CD4-positive, alpha-beta memory T cell (primary cell): Measurements from ENCODE around the gene CLIC5. TPM values are rescaled to one million over a fixed set of nuclear protein-coding genes. Genes with fewer than 3 reads are reported as not detected.

ENCODE experiments used
- CTCF ChIA-PET: fragments of 350-600 bp; sonication (Branson Sonifier 250); formaldehyde crosslinking; loops from one replicate; lab custom pipeline; 2021; ENCODE audit warnings: inconsistent platforms; ENCODE audit not compliant: partially characterized antibody; lab: Charles Lee
- POLR2A ChIA-PET: fragments of 350-600 bp; sonication (Branson Sonifier 250); formaldehyde crosslinking; loops from one replicate; lab custom pipeline; 2021; ENCODE audit not compliant: partially characterized antibody; lab: Charles Lee
- DNase-seq, 5 donors: peaks; one replicate each; pipeline versions ENCODE4 v3.0.0 to v3.0.0-alpha.2; 2020 to 2022; ENCODE audit warnings: mixed read lengths in 1 of 5
- H3K27ac ChIP-seq: one replicate; pipeline ENCODE4 v1.7.0; 2013; ENCODE audit warnings: low read depth, low read length
- H3K27me3 ChIP-seq: 2 replicates; pipeline ENCODE4 v1.7.0; 2013; ENCODE audit warnings: mild to moderate bottlenecking, low read length, moderate library complexity; ENCODE audit not compliant: insufficient read depth
- H3K36me3 ChIP-seq: 2 replicates; pipeline ENCODE4 v1.7.0; 2013; ENCODE audit warnings: mild to moderate bottlenecking, low read length, moderate library complexity; ENCODE audit not compliant: insufficient read depth
- H3K4me1 ChIP-seq: 2 replicates; pipeline ENCODE4 v1.7.0; 2013; ENCODE audit warnings: mild to moderate bottlenecking, low read length, moderate library complexity; ENCODE audit not compliant: insufficient read depth
- H3K4me3 ChIP-seq, 2 donors: one replicate each; pipeline ENCODE4 v1.7.0; 2013; ENCODE audit warnings: low read length in 2 of 2, mild to moderate bottlenecking in 1 of 2
- H3K9me3 ChIP-seq, 2 donors: one replicate each; pipeline ENCODE4 v1.7.0; 2013; ENCODE audit warnings: low read length in 2 of 2, control low read depth in 1 of 2; ENCODE audit not compliant: control insufficient read depth in 1 of 2
- H3K27ac Mint-ChIP-seq, 7 donors: one replicate each; pipeline ENCODE4 v1.8.0; 2020 to 2021; ENCODE audit warnings: mixed read lengths in 7 of 7, mild to moderate bottlenecking in 6 of 7, inconsistent platforms in 3 of 7, moderate library complexity in 3 of 7
- H3K27me3 Mint-ChIP-seq, 2 donors: one replicate each; pipeline ENCODE4 v1.8.0; 2020 to 2021; ENCODE audit warnings: mixed read lengths in 2 of 2
- H3K36me3 Mint-ChIP-seq, 2 donors: one replicate each; pipeline ENCODE4 v1.8.0; 2020 to 2021; ENCODE audit warnings: mixed read lengths in 2 of 2, inconsistent platforms in 1 of 2, mild to moderate bottlenecking in 1 of 2
- H3K4me1 Mint-ChIP-seq, 4 donors: one replicate each; pipeline ENCODE4 v1.8.0; 2020 to 2021; ENCODE audit warnings: mixed read lengths in 4 of 4, mild to moderate bottlenecking in 1 of 4
- H3K4me3 Mint-ChIP-seq, 8 donors: one replicate each; pipeline ENCODE4 v1.8.0; 2020 to 2021; ENCODE audit warnings: mixed read lengths in 8 of 8, mild to moderate bottlenecking in 7 of 8, moderate library complexity in 6 of 8, inconsistent platforms in 3 of 8
- H3K9me3 Mint-ChIP-seq, 8 donors: one replicate each; pipeline ENCODE4 v1.8.0; 2020 to 2021; ENCODE audit warnings: mixed read lengths in 8 of 8, mild to moderate bottlenecking in 5 of 8, inconsistent platforms in 3 of 8, moderate library complexity in 1 of 8
- intact Hi-C: fragments of 100-400 bp; cut with micrococcal nuclease; formaldehyde crosslinking; loops from one replicate; pipeline ENCODE4 v1.15.1; 2023
- polyA plus RNA-seq, 2 donors: library from polyadenylated mRNA; unstranded; fragments of 300-500 nt; fragmentation: Illumina TruSeq; gene quantifications; one replicate each; pipeline ENCODE4 v1.2.3, GENCODE V29; 2021
- total RNA-seq, 2 experiments: library from RNA; stranded (reverse); gene quantifications; one replicate each; pipeline ENCODE4 v1.2.3, GENCODE V29; 2021

Gene CLIC5
- total and polyA plus RNA-seq, 4 experiments from 2014 or later: 3.4 to 18.4 (median 12.4) TPM

DNA sequence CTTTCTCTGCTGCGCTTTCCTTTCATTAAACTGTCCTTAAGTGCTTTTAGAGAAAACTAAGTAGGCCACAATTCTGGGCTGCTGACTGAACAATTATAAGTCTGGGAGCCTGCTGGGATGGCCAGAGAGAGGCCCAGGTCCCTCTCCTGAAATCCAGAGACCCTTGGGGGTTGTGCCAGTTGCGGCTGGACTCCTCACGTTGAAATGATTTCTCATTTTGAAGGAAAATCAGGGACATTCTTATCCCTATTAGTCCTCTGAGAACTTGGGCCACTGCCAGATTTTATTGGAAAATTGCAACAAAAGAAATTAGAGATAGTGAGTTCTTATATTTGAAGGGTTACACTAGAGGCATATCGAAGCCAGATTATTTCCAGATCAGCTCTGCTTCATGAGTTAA is 145.1 kb downstream of the CLIC5 start:
- H3K27ac ChIP-seq: no peak overlapping the region
- intact Hi-C loops: no loop called here
- DNase-seq: no peak
- H3K36me3 ChIP-seq: no peaks in the 10 kb centered on the region
- no peaks in the 10 kb centered on the region for H3K9me3 ChIP-seq
- no peak overlapping the region for H3K4me3 ChIP-seq
- Mint-ChIP-seq H3K9me3 (no peaks in the 10 kb centered on the region), H3K27me3 (peaks cover 2 to 7% of the 10 kb centered on the region in 2 donors), H3K27ac (no peak overlapping the region), H3K4me1 (no peaks in the 10 kb centered on the region), H3K36me3 (no peaks in the 10 kb centered on the region), H3K4me3 (no peak overlapping the region)
- POLR2A ChIA-PET: no interaction called here
- H3K4me1 ChIP-seq: no peaks in the 10 kb centered on the region
- CTCF ChIA-PET: no interaction called here
- H3K27me3 ChIP-seq: no peaks in the 10 kb centered on the region

DNA sequence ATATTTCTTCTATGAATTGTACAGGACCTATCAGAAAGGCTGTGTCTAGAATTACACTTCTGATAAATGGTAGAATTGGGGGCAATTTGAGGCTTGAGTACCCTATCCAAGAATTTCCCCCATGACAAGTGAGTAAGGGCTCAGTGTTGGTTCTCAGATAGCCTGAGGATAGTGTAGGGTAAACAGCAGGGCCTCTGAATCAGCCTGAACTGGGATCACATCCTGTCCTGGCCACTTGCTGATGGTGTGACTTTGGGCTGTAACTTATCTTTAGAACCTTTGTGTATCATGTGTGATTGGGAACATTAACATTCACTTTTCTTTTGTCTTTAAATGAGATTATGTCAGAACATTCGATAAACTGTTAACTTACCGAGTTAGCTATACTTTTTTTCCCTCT is 151.0 kb downstream of the CLIC5 start:
- no peaks in the 10 kb centered on the region for H3K4me1 Mint-ChIP-seq
- POLR2A ChIA-PET: no interaction called here
- intact Hi-C loops: no loop called here
- H3K9me3 Mint-ChIP-seq: no peaks in the 10 kb centered on the region
- no peaks in the 10 kb centered on the region for H3K4me1 ChIP-seq
- no peaks in the 10 kb centered on the region for H3K27me3 ChIP-seq
- H3K36me3 ChIP-seq: no peaks in the 10 kb centered on the region
- peaks cover 2 to 6% of the 10 kb centered on the region in 2 donors for H3K27me3 Mint-ChIP-seq
- no peaks in the 10 kb centered on the region for H3K36me3 Mint-ChIP-seq
- DNase-seq: no peak
- CTCF ChIA-PET: interaction anchor here (0.7 kb wide), 1 partner anchor 13 kb away, joined by 3 read pairs; no protein-coding TSS in a partner anchor
- H3K27ac ChIP-seq: no peak overlapping the region
- H3K4me3 Mint-ChIP-seq: no peak overlapping the region
- H3K9me3 ChIP-seq: no peaks in the 10 kb centered on the region
- no peak overlapping the region for H3K4me3 ChIP-seq
- H3K27ac Mint-ChIP-seq: no peak overlapping the region

DNA sequence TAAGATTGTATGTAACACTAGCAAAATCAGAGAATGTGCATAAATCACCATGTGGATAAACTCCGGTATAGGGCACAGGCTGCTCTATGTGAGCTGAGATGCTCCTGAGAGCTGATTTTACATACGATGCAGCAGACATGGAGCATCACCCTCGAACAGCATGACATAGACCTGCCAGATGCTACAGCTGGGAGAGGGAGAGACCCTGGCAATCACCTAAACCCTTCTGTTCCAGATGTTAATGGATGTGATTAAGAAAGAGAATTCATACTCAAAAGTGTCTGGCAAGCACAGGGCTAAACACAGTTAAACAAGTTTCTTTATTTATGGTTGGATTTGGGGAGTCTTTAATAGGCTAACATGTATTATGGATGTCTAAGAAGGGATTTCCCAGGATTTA is 157.0 kb downstream of the CLIC5 start:
- Histone ChIP-seq H3K36me3 (no peaks in the 10 kb centered on the region), H3K27me3 (no peaks in the 10 kb centered on the region), H3K4me1 (no peaks in the 10 kb centered on the region), H3K27ac (no peak overlapping the region), H3K4me3 (no peak overlapping the region), H3K9me3 (no peaks in the 10 kb centered on the region)
- ChIA-PET POLR2A (no interaction called here), CTCF (no interaction called here)
- H3K36me3 Mint-ChIP-seq: no peaks in the 10 kb centered on the region
- intact Hi-C loops: no loop called here
- no peak for DNase-seq
- no peaks in the 10 kb centered on the region for H3K4me1 Mint-ChIP-seq
- H3K9me3 Mint-ChIP-seq: no peaks in the 10 kb centered on the region
- no peak overlapping the region for H3K27ac Mint-ChIP-seq
- no peak overlapping the region for H3K4me3 Mint-ChIP-seq
- H3K27me3 Mint-ChIP-seq: peaks cover 1 to 4% of the 10 kb centered on the region in 2 donors

DNA sequence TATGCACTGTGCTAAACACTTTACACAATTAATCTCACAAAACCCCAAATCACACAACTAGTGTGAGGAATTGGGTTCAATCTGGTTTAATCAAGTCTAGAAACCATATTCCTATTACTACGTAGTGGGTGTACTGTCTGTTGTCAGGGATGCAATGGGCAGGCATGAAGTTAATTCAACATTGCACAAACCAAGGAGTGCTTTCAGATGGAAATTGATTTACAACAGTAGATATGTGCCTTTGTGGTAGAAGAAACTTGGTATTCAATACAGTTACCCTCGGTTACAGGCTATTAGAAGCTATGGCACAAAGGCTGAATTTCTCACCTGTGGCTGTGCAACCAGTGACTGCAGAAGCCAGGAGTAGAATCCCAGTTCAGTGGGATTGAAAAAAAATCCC is 157.8 kb downstream of the CLIC5 start:
- Histone ChIP-seq H3K4me1 (no peaks in the 10 kb centered on the region), H3K4me3 (no peak overlapping the region), H3K27me3 (no peaks in the 10 kb centered on the region), H3K9me3 (no peaks in the 10 kb centered on the region), H3K27ac (no peak overlapping the region), H3K36me3 (no peaks in the 10 kb centered on the region)
- H3K9me3 Mint-ChIP-seq: no peaks in the 10 kb centered on the region
- no peak for DNase-seq
- no peaks in the 10 kb centered on the region for H3K4me1 Mint-ChIP-seq
- H3K4me3 Mint-ChIP-seq: no peak overlapping the region
- H3K27ac Mint-ChIP-seq: no peak overlapping the region
- H3K27me3 Mint-ChIP-seq: peaks cover 1 to 7% of the 10 kb centered on the region in 2 donors
- intact Hi-C loops: no loop called here
- ChIA-PET POLR2A (no interaction called here), CTCF (no interaction called here)
- no peaks in the 10 kb centered on the region for H3K36me3 Mint-ChIP-seq

DNA sequence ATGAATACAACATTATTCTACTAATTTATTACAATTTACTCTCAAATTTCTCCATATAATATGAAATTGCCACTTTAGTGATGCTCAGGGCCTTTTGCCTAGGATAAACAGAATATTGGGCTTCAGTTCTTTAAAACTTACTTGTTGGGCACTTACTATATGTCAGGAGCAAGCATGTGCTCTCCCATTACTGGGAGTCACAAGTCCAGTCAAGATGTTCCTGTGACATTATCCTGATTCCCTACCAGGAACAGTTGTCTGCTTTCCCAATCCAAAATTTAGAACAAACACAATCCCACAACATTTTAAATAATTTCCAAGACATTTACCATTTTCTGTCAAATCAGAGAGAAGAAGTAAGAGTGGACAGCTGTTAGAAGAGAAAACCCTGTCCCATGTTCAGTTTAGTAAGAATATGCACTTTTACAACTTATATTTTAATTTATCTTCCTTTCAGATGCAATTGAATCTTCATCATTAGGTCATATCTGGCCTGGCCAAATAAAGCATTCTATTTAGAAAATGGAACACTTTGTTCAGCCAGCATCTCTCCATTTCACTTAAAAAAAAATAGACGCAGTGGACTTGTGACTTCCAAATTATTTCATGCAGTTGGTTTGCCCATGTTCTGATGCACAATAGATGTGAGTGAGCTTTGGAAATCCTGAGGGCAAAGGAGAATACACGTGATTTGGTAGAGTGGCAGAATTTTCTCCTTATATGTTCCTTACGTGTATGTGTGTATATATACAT is 159.8 kb downstream of the CLIC5 start:
- Mint-ChIP-seq H3K4me1 (no peaks in the 10 kb centered on the region), H3K4me3 (no peak overlapping the region), H3K27ac (no peak overlapping the region), H3K36me3 (no peaks in the 10 kb centered on the region), H3K9me3 (peaks cover 0 to 2% (median 0%) of the 10 kb centered on the region in 8 donors), H3K27me3 (peaks cover 1 to 21% of the 10 kb centered on the region in 2 donors)
- ChIA-PET CTCF (no interaction called here), POLR2A (no interaction called here)
- no peak overlapping the region for H3K27ac ChIP-seq
- H3K9me3 ChIP-seq: no peaks in the 10 kb centered on the region
- H3K27me3 ChIP-seq: no peaks in the 10 kb centered on the region
- intact Hi-C loops: no loop called here
- H3K4me3 ChIP-seq: no peak overlapping the region
- DNase-seq: no peak
- H3K4me1 ChIP-seq: no peaks in the 10 kb centered on the region
- H3K36me3 ChIP-seq: no peaks in the 10 kb centered on the region

DNA sequence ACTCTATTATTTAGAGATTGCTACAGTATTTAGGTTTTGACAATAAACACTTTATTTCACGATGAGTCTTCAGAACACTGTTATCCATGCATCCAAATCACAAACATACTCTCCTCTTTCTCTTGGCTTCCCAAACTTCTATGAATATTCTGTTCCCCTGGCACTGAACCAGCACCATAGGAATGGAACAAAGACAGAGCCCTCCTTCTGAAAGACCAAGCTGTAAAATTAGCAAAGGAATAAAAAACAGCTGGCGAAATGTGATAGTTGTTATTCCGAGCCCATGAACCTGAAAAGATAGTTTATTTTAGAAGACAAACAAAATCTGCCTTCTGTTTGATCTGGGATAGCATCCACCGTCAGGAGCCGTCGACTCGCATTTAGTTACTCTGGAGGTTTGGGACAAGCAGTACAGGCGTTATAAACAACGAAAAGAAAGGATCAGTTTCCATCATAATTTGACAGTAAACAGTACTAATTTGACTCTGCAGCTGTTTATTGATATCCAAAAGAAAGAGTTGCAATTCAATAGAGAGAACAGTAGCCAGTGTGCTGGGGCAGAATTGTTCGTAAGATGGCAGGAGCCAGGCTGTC is 161.4 kb downstream of the CLIC5 start:
- H3K27ac Mint-ChIP-seq: no peak overlapping the region
- no peaks in the 10 kb centered on the region for H3K9me3 ChIP-seq
- H3K4me1 Mint-ChIP-seq: no peaks in the 10 kb centered on the region
- no peak for DNase-seq
- no peaks in the 10 kb centered on the region for H3K36me3 Mint-ChIP-seq
- intact Hi-C loops: no loop called here
- no peaks in the 10 kb centered on the region for H3K27me3 ChIP-seq
- no peak overlapping the region for H3K4me3 ChIP-seq
- H3K4me3 Mint-ChIP-seq: no peak overlapping the region
- ChIA-PET POLR2A (no interaction called here), CTCF (no interaction called here)
- H3K27ac ChIP-seq: no peak overlapping the region
- peaks cover 0 to 2% (median 0%) of the 10 kb centered on the region in 8 donors for H3K9me3 Mint-ChIP-seq
- no peaks in the 10 kb centered on the region for H3K4me1 ChIP-seq
- H3K27me3 Mint-ChIP-seq: peaks cover 1 to 21% of the 10 kb centered on the region in 2 donors
- H3K36me3 ChIP-seq: no peaks in the 10 kb centered on the region

DNA sequence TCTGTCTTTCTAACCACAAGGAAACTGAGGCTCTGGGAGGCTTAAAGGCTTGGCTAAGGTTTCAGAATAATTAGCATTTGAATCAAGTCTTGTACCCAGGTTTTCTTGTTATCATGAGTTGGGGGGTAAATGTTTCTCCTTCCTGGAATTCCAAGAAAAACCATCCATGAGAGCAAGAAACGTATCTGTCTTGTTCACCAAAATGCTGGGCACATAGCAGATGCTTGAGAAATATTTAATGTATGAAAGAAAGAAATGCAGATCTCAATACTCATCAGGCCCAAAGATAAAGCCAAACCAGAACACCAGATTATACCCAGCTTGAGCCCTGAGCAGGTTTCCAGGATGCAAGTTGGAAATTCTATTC is 164.6 kb downstream of the CLIC5 start:
- H3K4me3 ChIP-seq: no peak overlapping the region
- H3K9me3 Mint-ChIP-seq: peaks cover 0 to 2% (median 0%) of the 10 kb centered on the region in 8 donors
- H3K4me1 Mint-ChIP-seq: no peaks in the 10 kb centered on the region
- ChIA-PET CTCF (no interaction called here), POLR2A (no interaction called here)
- no peak overlapping the region for H3K27ac Mint-ChIP-seq
- H3K4me3 Mint-ChIP-seq: no peak overlapping the region
- intact Hi-C loops: no loop called here
- H3K36me3 ChIP-seq: no peaks in the 10 kb centered on the region
- DNase-seq: no peak
- H3K27ac ChIP-seq: no peak overlapping the region
- no peaks in the 10 kb centered on the region for H3K4me1 ChIP-seq
- H3K27me3 ChIP-seq: no peaks in the 10 kb centered on the region
- H3K27me3 Mint-ChIP-seq: peaks cover 0 to 19% of the 10 kb centered on the region in 2 donors
- H3K9me3 ChIP-seq: no peaks in the 10 kb centered on the region
- no peaks in the 10 kb centered on the region for H3K36me3 Mint-ChIP-seq
